ENCODE measurements around the gene INPP4A.

Gene INPP4A

GRCh38 chr2:98438190-98439133 lies 6.2 kb upstream of the INPP4A start:
- no peak for DNase-seq (ENCODE audit: low read depth)

DNA sequence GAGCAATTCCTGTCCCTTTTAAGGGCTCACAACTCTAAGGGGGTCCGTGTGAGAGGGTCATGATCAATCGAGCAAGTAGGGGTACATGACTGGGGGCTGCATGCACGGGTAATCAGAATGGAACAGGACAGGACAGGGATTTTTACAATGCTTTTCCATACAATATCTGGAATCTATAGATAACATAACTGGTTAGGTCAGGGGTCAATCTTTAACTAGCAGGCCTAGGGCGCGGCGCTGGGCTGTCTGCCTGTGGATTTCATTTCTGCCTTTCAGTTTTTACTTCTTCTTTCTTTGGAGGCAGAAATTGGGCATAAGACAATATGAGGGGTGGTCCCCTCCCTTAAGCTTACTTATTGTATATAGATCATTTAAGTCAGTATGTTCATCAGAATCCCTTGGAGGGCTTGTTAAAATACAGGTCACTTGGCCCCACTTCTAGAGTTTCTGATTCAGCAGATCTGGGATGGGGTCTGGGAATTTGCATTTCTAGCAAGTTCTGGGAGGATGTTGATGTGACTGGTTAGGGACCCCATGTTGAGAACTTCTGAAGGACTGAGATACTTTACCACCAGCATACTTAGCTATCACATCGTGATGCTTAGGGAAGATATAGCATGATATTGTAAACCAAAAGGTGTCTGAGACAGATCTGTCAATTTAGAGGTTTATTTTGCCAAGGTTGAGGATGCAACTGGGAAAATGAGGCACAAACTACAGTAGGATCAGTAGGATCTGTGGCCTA lies 2.8 kb upstream of the INPP4A start:
- DNase-seq (ENCODE audit: low read depth) = no peak

DNA sequence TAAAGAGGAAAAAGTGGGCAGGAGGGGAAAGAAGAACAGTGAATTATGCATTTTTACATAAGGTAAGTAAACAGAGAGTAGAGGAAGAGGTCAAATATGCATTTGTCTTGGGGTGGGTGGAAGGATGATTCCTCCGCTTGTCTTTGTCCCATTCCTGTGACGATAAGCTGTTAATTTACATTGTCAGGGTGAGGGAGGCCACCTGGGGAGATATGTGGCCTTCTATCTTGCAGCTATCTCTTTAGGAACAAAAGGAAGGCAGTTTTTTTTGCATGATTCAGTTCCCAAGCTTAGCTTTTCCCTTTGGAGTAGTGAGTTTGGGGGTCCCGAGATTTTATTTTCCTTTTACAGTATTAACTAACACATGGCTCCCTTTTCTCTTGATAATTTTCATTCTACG lies 2.2 kb upstream of the INPP4A start:
- DNase-seq (ENCODE audit: low read depth) = no peak

- no peak for DNase-seq (ENCODE audit: low read depth)
Measured at GRCh38 chr2:98445177-98445682, 572 bp downstream of the INPP4A start.

GRCh38 chr2:98445683-98446581 lies 1.3 kb downstream of the INPP4A start:
- DNase-seq (ENCODE audit: low read depth) = no peak

DNA sequence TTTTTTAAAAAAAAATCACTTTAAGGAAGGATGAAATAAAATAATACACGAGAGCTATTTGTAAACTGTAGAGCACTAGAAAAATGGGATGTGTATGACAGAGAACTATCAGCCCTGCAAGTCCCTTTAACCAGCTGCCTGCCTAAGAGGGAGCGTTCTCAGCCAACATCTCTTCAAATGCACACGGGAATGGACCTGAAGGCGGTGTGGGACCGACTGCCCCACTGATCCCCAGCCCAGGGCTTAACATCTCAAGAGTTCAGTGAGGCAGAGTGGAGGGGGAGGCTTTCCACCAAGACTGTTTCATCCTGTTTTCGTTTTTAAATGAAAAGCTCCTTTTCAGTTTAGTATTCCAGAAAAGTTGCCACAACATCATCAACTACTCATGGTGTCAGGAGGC lies 2.2 kb downstream of the INPP4A start:
- DNase-seq (ENCODE audit: low read depth) = no peak

- no peak for DNase-seq (ENCODE audit: low read depth)
Measured at GRCh38 chr2:98448441-98449145, 3.9 kb downstream of the INPP4A start.

DNA sequence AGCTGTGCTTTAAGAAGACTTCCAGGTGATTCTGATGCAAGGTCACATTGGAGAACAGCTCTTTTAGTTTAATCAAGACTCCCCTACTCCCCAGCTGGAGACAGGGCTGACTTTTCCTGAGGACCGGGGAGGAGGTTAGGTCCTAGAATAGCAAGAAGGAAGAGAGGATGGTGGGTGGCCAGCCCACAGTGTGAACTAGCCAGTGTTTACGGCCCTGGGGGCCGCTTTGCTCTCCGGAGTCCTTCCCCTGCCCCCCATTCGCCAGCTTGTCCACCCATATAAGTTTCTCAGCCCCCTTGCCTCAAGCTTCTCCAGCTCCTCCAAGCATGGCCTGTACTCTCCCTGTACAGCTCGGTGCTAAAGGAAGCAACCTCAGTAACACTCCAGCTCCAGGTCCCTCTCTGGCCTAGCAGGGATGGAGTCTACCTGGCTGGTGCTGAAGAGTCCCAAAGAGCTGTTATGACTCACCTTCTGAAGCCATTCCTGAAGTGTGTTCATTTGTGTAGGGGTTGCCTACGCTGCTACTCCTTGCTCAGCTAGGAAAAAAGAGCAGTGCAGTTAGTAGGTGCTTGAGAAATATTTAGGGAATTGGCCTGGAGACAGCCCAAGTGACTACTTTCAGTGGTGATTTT lies 7.9 kb downstream of the INPP4A start:
- no peak for DNase-seq (ENCODE audit: low read depth)

GRCh38 chr2:98453083-98453482 lies 8.4 kb downstream of the INPP4A start:
- no peak for DNase-seq (ENCODE audit: low read depth)

- no peak for DNase-seq (ENCODE audit: low read depth)
Measured at GRCh38 chr2:98453531-98453930, 8.9 kb downstream of the INPP4A start.

DNA sequence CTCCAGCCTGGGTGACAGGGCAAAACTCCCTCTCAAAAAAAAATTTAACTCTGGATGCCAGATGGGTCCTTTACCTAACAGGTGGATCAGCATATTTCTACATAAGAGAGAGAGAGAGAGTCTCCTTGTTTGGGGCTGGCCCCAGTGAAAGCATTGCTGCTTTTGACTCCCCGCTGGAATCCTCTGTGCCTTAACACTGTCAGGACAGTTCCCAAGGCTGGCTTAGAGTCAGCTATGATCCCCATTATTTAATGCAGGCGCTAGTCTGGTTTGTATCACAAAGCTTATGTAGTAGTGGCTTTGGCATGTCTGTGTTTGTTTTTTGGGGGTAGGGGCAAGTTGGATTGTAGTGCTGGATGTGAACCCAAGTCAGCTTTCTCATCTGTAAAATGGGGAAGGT lies 9.4 kb downstream of the INPP4A start:
- DNase-seq (ENCODE audit: low read depth) = no peak

GRCh38 chr2:98454500-98455235 lies 10.0 kb downstream of the INPP4A start:
- DNase-seq (ENCODE audit: low read depth) = no peak

- DNase-seq (ENCODE audit: low read depth) = no peak
Measured at GRCh38 chr2:98455494-98455976, 10.9 kb downstream of the INPP4A start.

DNA sequence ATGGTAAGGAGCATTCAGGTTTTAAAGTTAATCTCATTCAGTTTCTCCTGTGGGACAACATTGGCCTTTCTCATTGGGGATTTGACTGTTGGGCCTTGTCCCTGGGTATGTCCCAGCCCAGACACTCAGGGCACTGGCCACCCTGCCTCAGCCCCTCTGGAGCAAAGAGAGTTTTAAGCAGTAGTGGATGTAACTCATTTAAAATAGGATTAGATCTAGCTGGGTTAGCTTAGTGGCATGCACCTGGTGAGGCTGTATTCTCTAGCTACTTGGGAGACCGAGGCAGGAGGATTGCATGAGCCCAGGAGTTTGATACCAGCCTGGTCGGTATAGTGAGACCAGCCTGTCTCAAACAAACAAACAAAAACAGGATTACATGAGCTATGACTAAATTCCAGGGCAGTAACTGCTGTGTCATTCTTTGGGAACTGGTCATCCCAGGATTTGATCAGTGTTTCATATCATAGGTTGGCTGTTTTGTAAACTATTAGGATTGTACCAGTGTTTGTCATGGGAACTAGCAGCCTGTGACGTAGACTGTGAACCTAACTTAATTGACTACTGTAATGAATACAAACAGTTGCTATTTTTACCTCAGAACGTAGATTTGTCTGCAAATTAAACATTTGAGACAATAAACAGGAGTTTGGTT lies 12.5 kb downstream of the INPP4A start:
- no peak for DNase-seq (ENCODE audit: low read depth)

DNA sequence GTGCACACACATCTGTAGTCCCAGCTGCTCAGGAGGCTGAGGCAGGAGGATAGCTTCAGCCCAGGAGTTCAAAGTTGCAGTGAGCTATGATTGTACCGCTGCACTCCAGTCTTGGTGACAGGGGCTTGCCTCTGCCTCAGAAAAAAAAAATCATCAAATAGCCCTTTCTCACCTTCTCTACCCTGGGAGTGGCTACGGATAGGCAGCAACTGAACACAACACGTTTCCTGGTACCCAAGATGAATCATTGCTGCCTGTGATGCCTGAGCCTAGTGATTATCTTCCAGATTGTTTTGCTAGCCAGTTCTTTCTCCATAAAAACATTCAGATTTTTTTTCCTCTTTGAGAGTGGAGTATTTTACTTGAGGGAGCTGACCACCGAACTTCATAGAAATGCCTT lies 13.5 kb downstream of the INPP4A start:
- no peak for DNase-seq (ENCODE audit: low read depth)

- no peak for DNase-seq (ENCODE audit: low read depth)
Measured at GRCh38 chr2:98458667-98459380, 14.2 kb downstream of the INPP4A start.

DNA sequence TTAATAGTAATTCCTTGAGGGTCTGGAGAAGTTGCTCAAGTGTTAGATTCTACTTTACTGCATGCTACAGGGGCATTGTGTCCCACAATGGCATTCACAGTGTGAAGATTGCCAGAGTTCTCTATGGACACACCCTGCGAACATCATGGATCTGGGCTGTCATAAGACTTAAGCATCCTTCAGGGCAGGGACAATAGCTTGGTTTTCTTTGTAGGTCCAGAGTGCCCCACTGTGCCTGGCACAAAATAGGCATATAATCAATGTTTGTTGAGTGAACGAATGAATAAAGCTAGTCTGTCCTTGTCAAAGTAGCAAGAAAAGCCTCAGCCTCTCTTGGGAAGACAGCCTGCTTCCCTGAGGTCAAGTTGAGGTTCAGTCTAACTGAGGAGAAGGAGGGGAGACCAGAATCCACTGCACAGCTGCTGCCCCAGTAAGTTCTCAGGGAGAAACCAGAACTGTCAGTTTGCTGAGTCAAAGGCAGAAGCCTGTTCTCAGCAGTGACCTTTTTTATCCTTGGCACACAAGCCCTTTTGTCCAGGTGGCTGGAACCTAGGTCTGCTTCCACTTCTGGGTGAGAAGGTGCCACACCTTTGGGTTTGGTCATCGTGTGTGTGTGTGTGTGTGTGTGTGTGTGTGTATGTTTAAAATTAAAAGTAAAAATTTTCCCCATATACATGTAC lies 15.0 kb downstream of the INPP4A start:
- no peak for DNase-seq (ENCODE audit: low read depth)
